OCI-LY1 (cell line): Measurements from ENCODE around the gene PNKP.
A peak's percentile ranks its signal among the peaks of the same experiment; 100 is the strongest.

Experiments used
- H2AFZ ChIP-seq: fragments of 200-600 bp; sonication (generic), shearing (Covaris generic); 2 replicates; pipeline ENCODE4 v1.6.0; 2014; ENCODE audit warnings: antibody characterized with exemption, mild to moderate bottlenecking, low read length
- H3F3A ChIP-seq: fragments of 200-600 bp; sonication (generic), shearing (Covaris generic); 2 replicates; pipeline ENCODE4 v1.6.0; 2014; ENCODE audit warnings: mild to moderate bottlenecking, antibody characterized with exemption, low read length, moderate library complexity; ENCODE audit not compliant: insufficient read depth
- H3K27ac ChIP-seq: fragments of 200-600 bp; sonication (generic); 2 replicates; pipeline ENCODE4 v1.5.1; 2014; ENCODE audit warnings: low read length, mixed run types, mild to moderate bottlenecking, low read depth; ENCODE audit not compliant: poor library complexity, severe bottlenecking
- H3K27me3 ChIP-seq: fragments of 200-600 bp; sonication (generic); 2 replicates; pipeline ENCODE4 v1.6.0; 2014; ENCODE audit warnings: antibody characterized with exemption, mild to moderate bottlenecking, low read length, moderate library complexity; ENCODE audit not compliant: insufficient read depth
- H3K36me3 ChIP-seq: fragments of 200-600 bp; sonication (generic); 2 replicates; pipeline ENCODE4 v1.6.1; 2014; ENCODE audit warnings: mild to moderate bottlenecking, antibody characterized with exemption, low read length, moderate library complexity, mixed read lengths; ENCODE audit not compliant: insufficient read depth
- H3K4me1 ChIP-seq: fragments of 200-600 bp; sonication (generic); 2 replicates; pipeline ENCODE4 v1.5.1; 2014; ENCODE audit warnings: mild to moderate bottlenecking, low read length, moderate library complexity; ENCODE audit not compliant: insufficient read depth, severe bottlenecking
- H3K4me2 ChIP-seq: fragments of 200-600 bp; sonication (generic), shearing (Covaris generic); 2 replicates; pipeline ENCODE4 v1.6.1; 2014; ENCODE audit warnings: low read length
- H3K4me3 ChIP-seq: fragments of 200-600 bp; sonication (generic); 2 replicates; pipeline ENCODE4 v1.5.1; 2014; ENCODE audit warnings: low read length, low read depth, mild to moderate bottlenecking, mixed read lengths; ENCODE audit not compliant: poor library complexity, severe bottlenecking
- H3K79me2 ChIP-seq: fragments of 200-600 bp; shearing (Covaris generic); 2 replicates; pipeline ENCODE4 v1.6.1; 2016; ENCODE audit warnings: mixed run types, low read length, mixed read lengths; ENCODE audit not compliant: insufficient read depth
- H3K9ac ChIP-seq: fragments of 200-600 bp; sonication (generic), shearing (Covaris generic); 2 replicates; pipeline ENCODE4 v1.6.1; 2014; ENCODE audit warnings: mild to moderate bottlenecking, low read length, mixed read lengths
- H3K9me2 ChIP-seq: fragments of 200-600 bp; sonication (generic), shearing (Covaris generic); 2 replicates; pipeline ENCODE4 v1.6.1; 2014; ENCODE audit warnings: low read depth, mild to moderate bottlenecking, low read length, mixed read lengths
- H3K9me3 ChIP-seq: fragments of 200-600 bp; shearing (Covaris generic); 2 replicates; pipeline ENCODE4 v1.6.1; 2014; ENCODE audit warnings: low read length, mixed read lengths
- H4K20me1 ChIP-seq: fragments of 200-600 bp; sonication (generic), shearing (Covaris generic); 2 replicates; pipeline ENCODE4 v1.6.0; 2016; ENCODE audit warnings: mild to moderate bottlenecking, low read length; ENCODE audit not compliant: insufficient read depth
- EZH2 ChIP-seq: fragments of 200-600 bp; sonication (generic), shearing (Covaris generic); IDR thresholded peaks from 2 replicates; pipeline ENCODE4 v1.8.0; 2017; ENCODE audit warnings: borderline replicate concordance, mixed run types, mild to moderate bottlenecking, antibody characterized with exemption, low read length, moderate library complexity, mixed read lengths
- TF ChIP-seq, protein P1 (sequence below): fragments of 200-600 bp; sonication (generic), shearing (Covaris generic); IDR thresholded peaks from 2 replicates; pipeline ENCODE4 v1.5.1; 2017; ENCODE audit warnings: mild to moderate bottlenecking, antibody characterized with exemption, low read length, moderate library complexity, mixed read lengths

Gene PNKP

GRCh38 chr19:49855277-49855675 lies 12.1 kb downstream of the PNKP start:
- Histone ChIP-seq H3K4me1 (peaks cover 35% of the 10 kb centered on the region), H3K27me3 (no peaks in the 10 kb centered on the region), H2AFZ (no peak overlapping the region), H3K79me2 (peaks cover 25% of the 10 kb centered on the region), H3K9me3 (no peaks in the 10 kb centered on the region), H3K4me2 (no peak overlapping the region), H3F3A (no peaks in the 10 kb centered on the region), H3K9ac (no peak overlapping the region), H4K20me1 (no peaks in the 10 kb centered on the region), H3K27ac (peak overlapping the region; percentile 34), H3K4me3 (no peak overlapping the region), H3K9me2 (no peaks in the 10 kb centered on the region), H3K36me3 (peaks cover 60% of the 10 kb centered on the region)
- TF ChIP-seq EZH2, result no peak
- TF ChIP-seq, protein P1, sequence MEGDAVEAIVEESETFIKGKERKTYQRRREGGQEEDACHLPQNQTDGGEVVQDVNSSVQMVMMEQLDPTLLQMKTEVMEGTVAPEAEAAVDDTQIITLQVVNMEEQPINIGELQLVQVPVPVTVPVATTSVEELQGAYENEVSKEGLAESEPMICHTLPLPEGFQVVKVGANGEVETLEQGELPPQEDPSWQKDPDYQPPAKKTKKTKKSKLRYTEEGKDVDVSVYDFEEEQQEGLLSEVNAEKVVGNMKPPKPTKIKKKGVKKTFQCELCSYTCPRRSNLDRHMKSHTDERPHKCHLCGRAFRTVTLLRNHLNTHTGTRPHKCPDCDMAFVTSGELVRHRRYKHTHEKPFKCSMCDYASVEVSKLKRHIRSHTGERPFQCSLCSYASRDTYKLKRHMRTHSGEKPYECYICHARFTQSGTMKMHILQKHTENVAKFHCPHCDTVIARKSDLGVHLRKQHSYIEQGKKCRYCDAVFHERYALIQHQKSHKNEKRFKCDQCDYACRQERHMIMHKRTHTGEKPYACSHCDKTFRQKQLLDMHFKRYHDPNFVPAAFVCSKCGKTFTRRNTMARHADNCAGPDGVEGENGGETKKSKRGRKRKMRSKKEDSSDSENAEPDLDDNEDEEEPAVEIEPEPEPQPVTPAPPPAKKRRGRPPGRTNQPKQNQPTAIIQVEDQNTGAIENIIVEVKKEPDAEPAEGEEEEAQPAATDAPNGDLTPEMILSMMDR, result no peak

DNA sequence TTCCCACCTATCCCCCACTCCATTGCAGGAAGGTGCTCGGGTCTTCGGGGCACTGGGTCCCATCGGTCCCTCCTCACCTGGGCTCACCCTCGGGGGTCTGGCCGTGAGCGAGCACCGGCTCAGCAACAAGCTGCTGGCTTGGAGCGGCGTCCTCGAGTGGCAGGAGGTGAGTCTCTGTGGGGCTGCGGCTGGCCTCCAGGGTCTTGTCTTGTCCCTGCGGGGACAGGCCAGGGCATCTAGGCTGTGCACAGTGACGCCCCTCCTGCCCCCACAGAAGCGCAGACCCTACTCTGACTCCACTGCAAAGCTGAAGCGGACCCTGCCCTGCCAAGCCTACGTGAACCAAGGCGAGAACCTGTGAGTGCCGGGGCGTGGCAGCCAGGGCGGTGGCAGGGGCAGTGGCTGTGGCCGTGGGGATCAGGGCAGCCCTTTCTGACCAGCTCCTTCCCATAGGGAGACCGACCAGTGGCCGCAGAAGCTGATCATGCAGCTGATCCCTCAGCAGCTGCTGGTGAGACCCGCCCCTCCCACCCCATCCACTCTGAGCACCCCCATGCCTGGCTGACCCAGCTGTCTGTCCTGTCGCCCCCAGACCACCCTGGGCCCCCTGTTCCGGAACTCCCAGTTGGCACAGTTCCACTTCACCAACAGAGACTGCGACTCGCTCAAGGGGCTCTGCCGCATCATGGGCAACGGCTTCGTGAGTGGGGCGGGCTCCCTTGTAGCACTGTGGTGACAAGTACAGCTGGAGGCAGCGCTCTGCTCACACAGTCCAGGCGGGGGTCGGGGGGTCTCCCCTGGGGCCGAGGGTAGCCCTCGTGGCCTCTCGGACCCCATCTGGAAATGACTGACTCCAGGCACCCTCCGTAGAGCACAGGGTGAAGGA lies 12.8 kb downstream of the PNKP start:
- Histone ChIP-seq H3K79me2 (peaks cover 25% of the 10 kb centered on the region), H3K36me3 (peaks cover 53% of the 10 kb centered on the region), H3F3A (no peaks in the 10 kb centered on the region), H4K20me1 (no peaks in the 10 kb centered on the region), H3K9ac (no peak overlapping the region), H3K27ac (peak overlapping the region; percentile 62), H3K4me3 (no peak overlapping the region), H3K4me2 (peak overlapping the region; percentile 98; the same call in 1 of the 2 replicates), H3K9me2 (no peaks in the 10 kb centered on the region), H3K27me3 (no peaks in the 10 kb centered on the region), H3K4me1 (peaks cover 40% of the 10 kb centered on the region), H2AFZ (no peak overlapping the region), H3K9me3 (no peaks in the 10 kb centered on the region)
- TF ChIP-seq EZH2, result no peak
- TF ChIP-seq, protein P1, result no peak

- Histone ChIP-seq H3K4me3 (peak overlapping the region; percentile 81), H3K4me1 (peaks cover 40% of the 10 kb centered on the region), H3K27me3 (no peaks in the 10 kb centered on the region), H3K9ac (peak overlapping the region; percentile 76; the same call in 1 of the 2 replicates), H3K27ac (peak overlapping the region; percentile 62), H3K36me3 (peaks cover 48% of the 10 kb centered on the region), H3K9me2 (no peaks in the 10 kb centered on the region), H3F3A (no peaks in the 10 kb centered on the region), H2AFZ (no peak overlapping the region), H3K79me2 (peaks cover 25% of the 10 kb centered on the region), H3K9me3 (0 out of 2 replicates have a peak, but pooled peaks cover 3% of the 10 kb centered on the region), H3K4me2 (peak overlapping the region; percentile 98), H4K20me1 (no peaks in the 10 kb centered on the region)
- TF ChIP-seq EZH2, result no peak
- TF ChIP-seq, protein P1, result no peak
These were observed 13.5 kb downstream of the PNKP start for GRCh38 chr19:49853852-49854377.
